Stimulated activated CD4-positive, alpha-beta T cell treated with anti-CD3 and anti-CD28 coated beads, Interleukin-4, amount 100 ng/mL, for 4 hours (primary cell): ENCODE results near the gene RPL4.
"Not testable (repeated sequence)": the region's sequence is repeated elsewhere in the genome, so short reads cannot be mapped to it uniquely, and the experiment has no call there.

Experiments
- DNase-seq, 2 experiments: peaks; one replicate each; pipeline ENCODE4 v3.0.0-alpha.2; 2020

The RPL4 gene

DNA sequence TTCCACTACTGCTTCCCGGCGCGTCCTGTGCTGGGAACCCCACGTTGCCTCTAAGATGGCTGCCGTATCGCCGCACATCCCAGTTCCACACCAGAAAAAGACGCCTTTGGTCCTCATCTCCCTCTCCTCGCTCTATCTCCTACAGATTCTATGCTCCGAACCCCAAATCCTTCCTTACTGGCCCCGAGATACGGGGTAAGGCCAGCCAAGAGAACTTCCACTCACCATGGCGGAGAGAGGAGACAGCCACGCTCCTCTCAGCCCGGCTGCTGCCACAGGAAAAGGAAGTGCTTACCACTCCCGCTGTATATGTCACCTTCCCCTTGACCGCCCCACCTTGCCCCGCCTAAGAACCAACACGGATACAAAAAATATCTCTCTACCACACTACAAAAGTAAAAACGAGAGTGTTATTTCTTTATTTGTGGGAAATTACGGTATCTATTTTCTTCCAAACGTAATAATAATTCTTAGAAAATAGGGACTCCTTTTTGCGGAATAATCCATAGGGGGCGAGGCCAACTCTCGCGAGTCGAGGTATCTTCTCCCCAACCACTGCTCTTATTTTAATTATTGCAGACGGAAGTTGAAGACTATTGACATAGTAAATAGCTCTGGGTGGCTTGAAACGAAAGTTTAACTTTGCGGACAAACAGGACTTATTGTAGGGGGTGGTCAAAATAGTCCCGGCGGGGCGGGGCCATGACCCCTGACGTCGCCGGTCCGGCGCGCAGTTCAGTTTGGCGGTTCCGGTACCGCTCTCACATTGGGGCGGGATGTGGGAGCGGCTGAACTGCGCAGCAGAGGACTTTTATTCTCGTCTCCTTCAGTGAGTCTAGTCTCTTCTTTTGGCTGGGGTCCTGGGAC lies at the start of gene RPL4, which contains the start of gene ZWILCH:
RPL4 (minus strand) TSS at position 293 of the 867 bp plus-strand sequence; CDS start at position 228, 65 bp downstream.
ZWILCH (plus strand) TSS at position 764 of the 867 bp plus-strand sequence; CDS start at position 777, 13 bp downstream.
- peak; percentile 75 to 77 for DNase-seq

DNA sequence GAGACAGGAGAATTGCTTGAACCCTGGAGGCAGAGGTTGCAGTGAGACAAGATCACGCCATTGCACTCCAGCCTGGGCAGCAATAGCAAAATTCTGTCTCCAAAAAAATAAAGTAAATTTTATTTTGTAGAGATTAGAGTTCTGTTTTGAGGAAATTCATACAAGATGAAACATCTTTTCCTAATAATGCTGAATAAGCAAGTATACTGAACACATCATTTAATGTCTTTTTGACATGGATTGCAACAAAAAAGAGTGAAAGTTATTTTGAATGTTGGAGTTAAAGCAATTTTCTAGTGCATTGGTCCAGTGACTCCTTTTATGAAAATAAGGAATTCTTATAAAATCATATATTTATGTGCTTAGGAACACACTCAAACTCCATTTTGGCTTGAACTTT lies 40.6 kb upstream of the RPL4 start:
- no peak for DNase-seq

DNA sequence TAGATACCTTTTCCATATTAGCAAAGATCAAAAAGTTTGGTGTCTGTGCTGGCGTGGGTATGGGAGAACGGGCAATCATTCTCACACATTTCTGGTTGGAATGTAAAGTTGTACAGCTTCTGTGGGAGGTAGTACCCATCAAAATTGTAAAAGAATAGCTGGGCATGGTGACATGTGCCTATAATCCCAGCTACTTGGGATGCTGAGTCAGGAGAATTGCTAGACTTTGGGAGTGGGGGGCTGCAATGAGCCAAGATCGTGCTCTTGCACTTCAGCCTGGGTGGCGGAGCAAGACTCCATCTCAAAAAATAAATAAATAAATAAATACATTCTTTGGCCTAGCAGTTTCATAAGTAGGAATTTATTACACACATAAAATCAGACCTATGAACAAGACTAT lies 38.2 kb upstream of the RPL4 start:
- DNase-seq = no peak

DNA sequence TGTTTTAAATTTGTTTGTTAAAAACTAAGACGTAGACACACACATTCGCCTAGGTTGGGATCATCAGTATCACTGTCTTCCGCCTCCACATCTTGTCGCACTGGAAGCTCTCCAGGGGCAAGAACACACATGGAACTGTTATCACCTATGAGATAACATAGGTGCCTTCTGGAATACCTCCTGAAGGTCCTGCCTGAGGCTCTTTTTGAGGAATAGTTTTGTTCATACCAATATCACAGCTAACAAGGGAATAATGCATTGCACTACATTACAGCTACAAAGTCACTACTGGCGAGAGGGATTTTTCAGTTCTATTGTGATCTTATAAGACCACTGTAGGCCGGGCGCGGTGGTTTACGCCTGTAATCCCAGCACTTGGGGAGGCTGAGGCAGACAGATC lies 30.4 kb upstream of the RPL4 start:
- DNase-seq = no peak

DNA sequence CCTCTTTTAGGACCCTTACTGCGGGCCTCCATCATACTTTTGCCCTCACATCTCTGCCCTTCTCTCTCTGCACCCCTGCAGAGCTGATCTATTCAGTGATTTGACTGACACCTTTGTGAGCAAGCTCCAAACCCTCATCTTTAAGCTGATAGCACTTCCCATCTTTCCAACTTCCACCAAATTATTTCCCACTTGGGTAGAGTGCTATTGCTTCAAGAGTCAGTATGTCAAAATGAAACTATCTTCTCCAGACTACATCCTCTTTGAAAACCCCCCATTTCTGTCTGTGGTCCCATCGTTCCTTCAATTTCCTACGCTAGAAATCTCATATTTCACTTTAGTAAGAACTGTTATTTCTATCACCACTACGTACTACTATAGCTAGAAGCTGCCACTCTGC lies 20.2 kb upstream of the RPL4 start:
- DNase-seq = no peak

DNA sequence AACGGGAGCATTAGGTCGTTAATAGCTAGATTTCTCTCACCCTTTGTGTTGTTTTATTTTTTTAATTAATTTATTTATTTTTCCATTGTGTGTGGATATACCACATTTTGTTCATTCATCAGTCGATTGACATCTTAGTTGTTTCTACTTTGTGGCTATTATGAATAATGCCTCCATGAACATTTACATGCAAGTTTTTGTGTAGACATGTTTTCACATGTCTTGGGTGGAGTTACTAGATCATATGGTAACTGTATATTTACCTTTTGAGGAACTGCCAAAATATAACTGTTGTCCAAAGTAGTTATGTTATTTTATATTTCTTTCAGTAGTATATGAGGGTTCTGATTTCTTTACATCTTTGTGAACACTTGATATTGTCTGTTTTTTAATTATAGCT lies 19.3 kb upstream of the RPL4 start:
- no peak for DNase-seq

DNA sequence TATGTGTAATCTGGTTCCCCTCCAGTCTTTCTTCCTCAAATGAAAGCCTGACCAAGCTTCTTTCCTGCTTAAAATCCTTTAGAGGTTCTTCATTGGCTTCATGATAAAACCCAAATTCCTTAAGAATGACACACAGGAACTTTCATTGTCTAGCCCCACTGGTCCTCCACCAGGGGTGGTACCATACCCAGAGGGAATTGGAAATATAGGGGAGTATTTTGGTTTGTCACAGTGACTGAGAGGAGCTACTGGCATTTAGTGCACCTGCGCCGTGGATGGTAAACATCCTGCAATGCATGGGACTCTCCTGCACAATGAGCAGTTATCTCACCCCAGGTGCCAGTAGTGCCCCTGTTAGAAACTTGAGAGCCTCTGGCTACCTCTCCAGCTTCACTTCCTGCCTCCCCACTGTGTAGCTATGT lies 11.3 kb upstream of the RPL4 start:
- no peak for DNase-seq

DNA sequence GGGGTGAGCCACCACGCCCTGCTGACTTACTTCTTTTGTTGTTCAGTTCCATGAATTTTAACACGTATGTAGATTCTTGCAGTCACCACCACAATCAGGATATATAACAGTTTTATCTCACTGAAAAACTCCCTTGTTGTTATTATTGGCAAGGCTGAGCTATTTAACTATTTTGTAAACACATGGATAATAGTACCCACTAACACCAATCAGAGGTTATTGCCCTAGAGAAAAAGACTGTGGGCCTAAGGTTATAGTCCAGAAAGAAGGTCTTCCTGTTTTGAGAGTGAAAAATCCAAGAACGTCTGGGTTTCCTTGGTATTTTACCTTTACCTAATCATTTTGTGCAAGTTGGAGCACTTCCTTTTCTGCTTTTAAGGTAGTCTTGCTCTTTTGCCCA lies 9.9 kb upstream of the RPL4 start:
- DNase-seq = no peak

DNA sequence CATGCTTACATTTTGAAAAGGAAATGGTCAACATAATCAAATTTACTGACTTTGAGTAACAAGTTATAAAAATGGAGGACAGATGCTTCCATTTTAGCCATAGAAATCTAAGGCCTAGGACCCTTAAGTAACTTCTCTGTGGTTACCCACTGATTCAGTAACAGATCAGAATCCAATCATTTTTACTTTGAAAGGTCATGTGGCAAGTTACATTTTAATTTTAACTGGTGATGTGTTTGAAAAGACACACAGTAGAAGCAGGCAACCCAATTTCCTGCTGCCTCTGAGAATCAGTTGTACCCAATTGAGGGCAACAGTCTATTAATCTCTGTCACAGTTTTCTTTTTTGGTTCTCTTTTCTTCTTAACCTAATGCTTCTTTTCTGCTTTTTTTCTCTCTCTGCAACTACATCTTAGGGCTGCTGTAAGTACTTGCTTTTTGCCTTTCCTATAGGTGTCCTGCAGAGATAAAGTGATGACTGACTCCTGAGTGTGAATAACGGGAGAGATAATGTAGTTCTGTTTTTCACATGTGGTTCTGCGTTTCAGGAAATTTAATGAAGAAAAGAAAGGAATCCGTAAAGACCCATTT lies 3.7 kb upstream of the RPL4 start:
- DNase-seq = no peak

DNA sequence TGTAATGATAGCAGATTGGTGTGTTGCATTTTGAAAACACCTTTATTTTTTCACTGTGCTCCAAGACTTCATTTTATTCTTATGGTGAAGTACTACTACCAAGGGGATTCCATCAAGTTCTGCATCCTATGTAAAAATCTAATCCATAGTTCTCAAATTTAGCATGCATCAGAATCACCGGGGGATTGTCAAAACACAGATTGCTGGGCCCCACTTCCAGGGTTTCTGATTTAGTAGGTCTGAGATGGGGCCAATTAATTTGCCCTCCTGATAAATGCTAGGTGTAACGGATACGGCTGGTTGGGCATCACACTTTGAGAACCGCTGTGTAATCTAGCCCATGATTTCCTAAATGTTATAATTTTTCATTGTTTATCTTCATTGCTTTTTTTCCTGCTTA lies 1.2 kb upstream of the RPL4 start:
- no peak for DNase-seq

DNA sequence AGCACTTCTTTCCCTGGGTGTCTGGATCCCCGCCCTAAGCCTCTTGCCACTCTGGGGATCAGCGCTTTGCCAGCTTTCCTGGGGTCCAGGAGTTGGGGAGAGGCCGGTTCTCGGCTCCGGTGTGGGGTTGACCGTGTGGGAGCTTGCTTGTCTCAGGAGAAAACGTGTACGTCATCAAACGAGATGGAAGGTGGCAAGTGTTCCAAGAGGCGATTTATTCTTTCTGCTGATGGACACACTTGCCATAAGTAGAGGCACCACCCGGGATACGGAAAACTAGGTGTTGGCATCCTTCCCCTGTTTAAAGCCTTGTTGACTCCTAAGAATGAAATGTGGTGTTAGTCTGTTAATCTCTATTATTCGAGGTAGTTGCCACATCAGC lies 766 bp upstream of the RPL4 start:
- DNase-seq = no peak

DNA sequence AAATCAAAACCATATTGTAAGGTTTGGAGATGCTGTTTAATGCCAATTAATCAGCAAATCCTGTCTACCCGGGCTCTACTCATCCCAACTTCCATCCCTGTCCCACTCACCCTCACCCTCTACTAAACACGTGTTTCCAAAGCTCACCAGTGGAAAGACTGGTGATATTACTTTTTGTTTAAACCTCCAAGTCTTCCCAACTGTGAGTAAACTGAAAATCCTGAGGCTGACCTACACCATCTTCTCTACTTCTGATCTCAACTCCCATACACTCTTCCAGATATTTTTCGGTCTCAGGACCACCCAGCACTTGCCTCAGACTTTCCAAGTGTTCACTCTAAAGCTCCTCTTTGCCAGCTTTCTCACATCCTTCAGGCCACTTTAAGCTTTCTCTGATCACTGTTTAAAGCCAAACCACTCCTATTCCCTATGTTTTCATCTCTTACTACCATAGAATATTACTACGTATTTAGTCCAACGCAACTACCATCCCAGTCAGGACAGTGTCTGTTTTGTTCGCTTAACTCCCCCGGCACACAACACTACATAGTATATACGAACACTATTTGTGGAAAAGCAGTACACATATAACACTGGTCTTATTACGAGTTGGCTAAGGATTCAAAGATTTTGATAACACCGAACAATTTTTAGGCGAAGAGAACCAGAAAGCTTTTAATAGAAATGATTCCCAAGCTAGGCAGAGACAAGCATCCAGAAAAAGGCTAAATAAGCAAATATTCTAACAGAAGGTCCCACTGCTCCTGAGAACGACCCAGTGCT lies 684 bp downstream of the RPL4 start:
- DNase-seq = no peak

DNA sequence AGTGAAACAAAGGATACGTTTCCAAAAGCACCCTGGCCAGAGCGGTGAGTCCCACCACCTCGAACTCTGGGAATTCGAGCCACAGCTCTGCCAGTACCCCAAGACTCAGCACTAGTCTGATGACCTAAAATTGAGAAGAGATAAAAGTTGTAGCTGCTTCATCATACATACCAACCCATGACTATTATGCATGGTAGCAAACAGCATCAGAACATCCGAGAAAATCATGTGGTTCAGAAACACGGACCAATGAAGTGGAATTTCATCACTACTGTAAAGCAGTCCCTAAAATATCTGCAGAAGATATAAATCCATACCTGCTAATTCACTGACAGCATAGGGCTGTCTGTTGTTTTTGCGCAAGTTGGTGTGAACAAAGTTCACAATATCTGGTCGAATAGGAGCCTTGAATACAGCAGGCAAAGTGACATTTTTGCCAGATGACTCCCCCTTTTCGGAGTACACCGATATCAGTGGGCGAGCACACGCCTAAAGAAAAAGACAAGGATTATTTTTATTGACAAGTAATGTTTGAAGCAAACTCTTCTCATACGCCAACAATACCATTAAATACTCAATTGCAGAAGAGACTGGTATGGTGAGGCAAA lies 1.5 kb downstream of the RPL4 start:
- DNase-seq = not testable (repeated sequence)

DNA sequence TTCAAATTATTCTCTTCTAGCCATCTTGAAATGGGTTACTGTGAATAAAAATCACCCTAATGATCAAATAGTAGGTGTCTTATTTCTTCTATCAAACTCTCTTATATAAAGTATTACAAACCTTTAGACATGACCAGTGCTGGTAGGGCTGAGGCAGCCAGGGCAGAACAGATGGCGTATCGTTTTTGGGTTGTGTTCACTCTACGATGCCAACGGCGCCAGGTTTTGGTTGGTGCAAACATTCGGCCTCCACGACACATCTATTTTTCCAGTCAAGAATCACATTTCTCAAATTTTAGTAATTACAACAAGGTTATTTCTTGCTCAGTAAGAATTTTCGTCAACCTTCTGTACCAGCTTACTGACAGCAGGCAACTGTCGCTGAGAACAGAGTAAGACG lies 2.2 kb downstream of the RPL4 start:
- no peak for DNase-seq

DNA sequence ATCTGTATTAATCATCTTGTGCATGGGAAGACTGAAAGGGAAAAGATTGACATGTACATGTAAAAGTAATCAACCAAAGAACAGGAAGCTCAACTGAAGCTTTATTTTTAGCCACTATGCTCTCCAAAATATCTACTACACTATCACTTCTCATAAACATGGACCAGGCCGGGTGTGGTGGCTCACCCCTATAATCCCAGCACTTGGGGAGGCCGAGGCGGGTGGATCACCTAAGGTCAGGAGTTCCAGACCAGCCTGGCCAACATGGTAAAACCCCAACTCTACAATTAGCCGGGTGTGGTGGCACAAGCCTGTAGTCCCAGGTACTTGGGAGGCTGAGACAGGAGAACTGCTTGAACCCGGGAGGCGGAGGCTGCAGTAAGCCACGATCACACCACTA lies 4.3 kb downstream of the RPL4 start:
- DNase-seq = not testable (repeated sequence)

DNA sequence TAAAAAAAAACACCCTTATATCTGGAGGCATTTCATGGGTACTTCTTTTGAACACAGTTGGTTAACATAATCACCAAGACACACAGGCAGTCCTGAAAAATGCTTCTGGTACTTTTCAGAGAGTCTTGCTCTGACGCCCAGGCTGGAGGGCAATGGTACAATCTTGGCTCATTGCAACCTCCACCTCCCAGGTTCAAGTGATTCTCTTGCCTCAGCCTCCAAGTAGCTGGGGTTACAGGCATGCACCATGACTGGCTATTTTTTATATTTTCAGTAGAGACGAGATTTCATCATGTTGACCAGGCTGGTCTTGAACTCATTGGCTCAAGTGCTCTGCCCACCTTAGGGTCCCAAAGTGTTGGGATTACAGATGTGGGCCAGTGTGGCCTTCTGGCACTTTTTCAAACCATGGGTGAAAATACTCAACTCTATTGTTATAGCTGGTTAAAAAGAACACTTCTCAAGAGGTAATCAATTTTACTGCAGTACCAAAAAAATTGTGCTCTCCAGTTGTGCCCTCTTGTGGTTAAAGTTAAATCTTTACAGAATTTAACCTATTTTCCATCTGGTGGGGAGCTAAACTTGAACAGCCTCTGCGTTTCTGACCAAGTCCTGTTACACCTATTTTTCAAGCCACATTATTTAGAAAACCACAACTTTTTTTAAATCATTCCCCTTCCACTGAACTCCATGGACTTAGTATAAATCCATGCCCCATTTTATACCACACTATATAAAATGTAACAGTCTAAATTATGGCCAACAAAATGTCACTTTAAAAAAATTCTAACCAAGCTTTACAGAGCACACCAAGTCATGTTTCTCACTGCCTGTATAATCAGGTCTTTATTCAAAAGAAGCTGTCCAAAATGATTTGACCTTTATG lies 5.9 kb downstream of the RPL4 start:
- no peak for DNase-seq

DNA sequence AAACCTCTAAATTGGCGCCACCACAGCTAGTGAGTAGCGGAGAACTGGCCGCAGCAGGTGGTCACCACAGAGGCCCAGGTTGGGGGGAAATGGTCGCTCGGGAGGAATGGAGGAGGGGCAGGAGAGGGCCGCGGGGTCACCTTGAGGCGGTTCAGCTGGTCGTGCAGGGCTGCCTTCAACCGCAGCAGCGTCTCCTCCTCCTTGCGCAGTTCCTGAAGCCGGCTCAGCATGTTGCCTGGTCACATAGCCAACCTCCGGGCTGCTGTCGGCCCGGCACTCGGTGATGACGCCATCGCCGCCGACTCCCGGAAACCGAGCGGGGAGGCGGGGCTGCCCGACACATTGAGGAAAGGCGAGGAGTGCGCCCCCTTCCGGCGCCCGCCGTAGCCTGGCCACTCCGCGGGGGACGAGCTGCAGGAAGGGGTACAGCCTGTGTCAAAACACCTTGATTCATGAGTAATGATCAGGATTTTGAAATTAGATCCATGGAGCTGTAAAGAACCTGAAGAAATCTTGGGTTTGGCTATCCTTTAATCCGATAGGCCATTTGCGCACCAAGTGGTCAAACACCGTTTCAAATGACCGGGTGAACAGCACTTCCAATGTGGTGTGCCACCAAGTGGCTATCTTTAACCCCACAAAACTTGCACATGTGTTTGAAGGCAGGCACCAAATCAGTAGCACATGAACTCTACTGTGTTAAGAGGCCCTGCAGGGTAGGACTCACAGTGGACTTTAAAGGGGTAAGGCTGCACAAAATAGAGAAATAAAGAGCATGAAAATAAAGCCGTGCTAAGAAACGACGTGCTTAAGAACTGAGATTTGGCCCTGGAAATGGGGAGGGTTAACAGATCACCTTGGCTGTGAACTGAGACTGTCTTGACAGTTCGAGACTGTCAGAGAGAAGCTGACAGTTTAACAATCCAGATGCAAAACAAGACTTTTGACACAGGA lies 6.9 kb downstream of the RPL4 start, which contains the start of gene SNAPC5:
SNAPC5 (minus strand) TSS at position 261 of the 954 bp plus-strand sequence; CDS start at position 230, 31 bp downstream.
- peak; percentile 96 to 99 for DNase-seq

DNA sequence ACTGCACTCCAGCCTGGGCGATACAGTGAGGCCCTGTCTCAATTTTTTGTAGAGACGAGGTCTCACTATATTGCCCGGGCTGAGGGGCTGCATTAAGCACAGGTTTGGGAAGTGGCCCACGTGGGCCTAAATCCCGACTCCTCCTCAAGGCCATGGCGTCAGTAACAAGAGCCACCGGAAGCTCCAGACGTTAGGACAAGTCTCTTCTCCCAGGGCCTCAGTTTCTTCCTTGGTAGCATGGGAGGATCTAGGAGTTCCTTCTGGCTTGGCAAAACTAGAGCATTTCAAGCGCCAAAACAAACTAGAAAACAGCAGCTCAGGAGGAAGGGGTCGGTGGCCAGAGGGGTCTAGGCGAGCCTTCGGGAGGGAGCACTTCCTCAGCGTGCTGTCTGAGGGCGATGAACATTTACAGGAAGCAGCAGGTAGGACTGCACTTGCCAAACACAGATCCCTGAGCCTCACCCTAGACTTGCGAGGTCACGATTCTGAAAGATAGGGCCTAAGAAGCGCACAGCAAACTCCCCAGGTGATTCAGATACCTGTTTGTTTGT lies 7.6 kb downstream of the RPL4 start:
- DNase-seq = no peak

DNA sequence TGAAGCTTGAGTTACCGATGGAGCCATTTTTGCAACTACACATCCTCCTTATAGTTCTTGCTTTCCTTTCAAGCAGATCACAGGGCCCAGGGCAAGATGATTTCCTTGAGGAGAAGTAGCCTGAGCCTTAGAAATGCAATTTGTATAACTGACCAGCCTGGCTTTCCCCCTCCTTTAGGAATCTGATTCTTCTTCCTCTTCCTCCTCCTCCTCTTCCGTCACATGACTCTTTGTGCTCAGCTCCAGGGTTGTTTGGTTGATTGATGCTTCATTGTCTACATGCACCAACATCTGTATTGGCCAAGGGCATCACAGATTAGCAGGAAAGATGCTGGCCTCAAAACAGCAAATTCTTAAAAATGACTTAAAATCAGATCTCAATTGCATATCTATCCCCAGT lies 10.4 kb downstream of the RPL4 start:
- DNase-seq = no peak

DNA sequence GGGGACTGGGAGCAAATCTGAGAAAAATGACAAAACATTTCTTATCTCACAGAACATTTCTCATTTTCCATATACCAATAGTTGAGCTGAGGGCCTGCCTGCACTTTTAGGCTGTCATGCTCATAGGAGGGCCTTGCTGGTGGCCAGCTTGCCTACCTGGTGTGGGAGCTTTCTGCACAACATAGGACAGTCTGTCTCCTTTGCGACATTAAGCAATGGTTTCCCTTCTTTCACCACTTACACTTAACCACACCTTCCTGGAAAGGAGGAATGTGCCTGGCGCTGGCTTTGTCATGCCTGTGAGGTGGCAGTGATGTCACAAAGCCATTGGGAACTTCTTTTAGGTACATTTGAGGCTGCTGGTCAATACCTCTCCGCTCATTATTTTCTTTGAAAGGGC lies 12.8 kb downstream of the RPL4 start:
- no peak for DNase-seq
